BLaER1 treated with 17β-estradiol and CSF1 and Interleukin-3, amounts not matched to agents 10 nM and 100 nM (cell line): Measurements from ENCODE around the gene TACR1.
"Not testable (repeated sequence)": the region's sequence is repeated elsewhere in the genome, so short reads cannot be mapped to it uniquely, and the experiment has no call there.

Experiments used
- H3K27ac ChIP-seq, 11 experiments: shearing (Covaris generic); formaldehyde crosslinking; 2 replicates each; pipeline ENCODE4 v1.8.1; 2022
- H3K27me3 ChIP-seq, 11 experiments: shearing (Covaris generic); formaldehyde crosslinking; 2 replicates each; pipeline ENCODE4 v1.8.1; 2022
- H3K36me3 ChIP-seq, 11 experiments: shearing (Covaris generic); formaldehyde crosslinking; 2 replicates each; pipeline ENCODE4 v1.8.1; 2022
- H3K4me1 ChIP-seq, 10 experiments: shearing (Covaris generic); formaldehyde crosslinking; 2 replicates each; pipeline ENCODE4 v1.8.1; 2022
- H3K4me2 ChIP-seq, 11 experiments: shearing (Covaris generic); formaldehyde crosslinking; 2 replicates each; pipeline ENCODE4 v1.8.1; 2022
- H3K4me3 ChIP-seq, 10 experiments: shearing (Covaris generic); formaldehyde crosslinking; 2 replicates each; pipeline ENCODE4 v1.8.1; 2022
- H3K9ac ChIP-seq, 11 experiments: shearing (Covaris generic); formaldehyde crosslinking; 2 replicates each; pipeline ENCODE4 v1.8.1; 2022
- H3K9me3 ChIP-seq, 11 experiments: shearing (Covaris generic); formaldehyde crosslinking; replicated peaks in 1 of 11; 2 replicates each; pipeline ENCODE4 v1.8.1; 2022
- H4K20me1 ChIP-seq, 11 experiments: shearing (Covaris generic); formaldehyde crosslinking; 2 replicates each; pipeline ENCODE4 v1.8.1; 2022
- Cebpa-rat ChIP-seq, 11 experiments: shearing (Covaris generic); IDR thresholded peaks; 2 replicates each; pipeline ENCODE4 v1.8.1; 2022

The TACR1 gene

GRCh38 chr2:75162259-75162658, 37.1 kb downstream of the TACR1 start:
- H3K9ac ChIP-seq = no peak overlapping the region
- no peak overlapping the region for H3K4me3 ChIP-seq
- H4K20me1 ChIP-seq = no peaks in the 10 kb centered on the region
- peak overlapping the region in 2 of 11 experiments; percentile 43 to 51; a peak in 3 of 22 replicates for H3K27ac ChIP-seq
- H3K36me3 ChIP-seq = no peaks in the 10 kb centered on the region
- H3K27me3 ChIP-seq = no peaks in the 10 kb centered on the region
- H3K9me3 ChIP-seq = no peaks in the 10 kb centered on the region
- H3K4me1 ChIP-seq = peaks cover 0 to 38% (median 2%) of the 10 kb centered on the region in 10 experiments; a peak in 8 of 20 replicates
- TF ChIP-seq Cebpa-rat (IDR thresholded peaks at IDR 0.05) = no peak
- H3K4me2 ChIP-seq = peak overlapping the region in 4 of 11 experiments; percentile 12 to 77 (median 48); a peak in 7 of 22 replicates

GRCh38 chr2:75157435-75157834, 41.9 kb downstream of the TACR1 start:
- no peaks in the 10 kb centered on the region for H4K20me1 ChIP-seq
- TF ChIP-seq Cebpa-rat (IDR thresholded peaks at IDR 0.05) = no peak
- H3K4me2 ChIP-seq = no peak overlapping the region
- H3K4me1 ChIP-seq = peaks cover 0 to 19% (median 0%) of the 10 kb centered on the region in 10 experiments; a peak in 7 of 20 replicates
- H3K9me3 ChIP-seq = peaks cover 0 to 5% (median 0%) of the 10 kb centered on the region in 11 experiments; a peak in 2 of 22 replicates
- H3K4me3 ChIP-seq = no peak overlapping the region
- H3K27me3 ChIP-seq = no peaks in the 10 kb centered on the region
- no peak overlapping the region for H3K27ac ChIP-seq
- H3K9ac ChIP-seq = no peak overlapping the region
- no peaks in the 10 kb centered on the region for H3K36me3 ChIP-seq

GRCh38 chr2:75155115-75155514, 44.2 kb downstream of the TACR1 start:
- Histone ChIP-seq H3K4me3 (no peak overlapping the region), H3K27ac (no peak overlapping the region), H3K4me2 (no peak overlapping the region), H4K20me1 (no peaks in the 10 kb centered on the region), H3K4me1 (peaks cover under 1 to 10% (median 2%) of the 10 kb centered on the region in 10 experiments; a peak in 13 of 20 replicates), H3K36me3 (no peaks in the 10 kb centered on the region), H3K9ac (no peak overlapping the region), H3K27me3 (no peaks in the 10 kb centered on the region), H3K9me3 (peaks cover 7 to 19% (median 11%) of the 10 kb centered on the region in 11 experiments; a peak in 15 of 22 replicates)
- TF ChIP-seq Cebpa-rat (IDR thresholded peaks at IDR 0.05) = no peak

GRCh38 chr2:75153221-75153620, 46.1 kb downstream of the TACR1 start:
- no peak overlapping the region for H3K9ac ChIP-seq
- H3K9me3 ChIP-seq = peaks cover 7 to 21% (median 11%) of the 10 kb centered on the region in 11 experiments; a peak in 15 of 22 replicates
- no peaks in the 10 kb centered on the region for H4K20me1 ChIP-seq
- no peaks in the 10 kb centered on the region for H3K36me3 ChIP-seq
- peaks cover 10 to 22% (median 13%) of the 10 kb centered on the region in 10 experiments; a peak in 16 of 20 replicates for H3K4me1 ChIP-seq
- no peak overlapping the region for H3K27ac ChIP-seq
- no peak overlapping the region for H3K4me3 ChIP-seq
- no peak overlapping the region for H3K4me2 ChIP-seq
- no peak for TF ChIP-seq Cebpa-rat (IDR thresholded peaks at IDR 0.05)
- no peaks in the 10 kb centered on the region for H3K27me3 ChIP-seq

- Histone ChIP-seq H3K4me1 (peaks cover 10 to 25% (median 13%) of the 10 kb centered on the region in 10 experiments; a peak in 16 of 20 replicates), H3K4me2 (peak overlapping the region in 1 of 11 experiments; percentile 14; a peak in 1 of 22 replicates), H3K9me3 (peaks cover 7 to 26% (median 12%) of the 10 kb centered on the region in 11 experiments; a peak in 15 of 22 replicates)
- not testable (repeated sequence) for H3K27me3 ChIP-seq, H3K27ac ChIP-seq, H4K20me1 ChIP-seq, H3K9ac ChIP-seq, H3K4me3 ChIP-seq, H3K36me3 ChIP-seq
Observed at GRCh38 chr2:75152243-75152642, 47.1 kb downstream of the TACR1 start.

- H3K27ac ChIP-seq, H3K36me3 ChIP-seq, H3K27me3 ChIP-seq, H3K9ac ChIP-seq, H3K4me2 ChIP-seq, H3K4me3 ChIP-seq, H4K20me1 ChIP-seq: not testable (repeated sequence)
- Histone ChIP-seq H3K4me1 (peaks cover 10 to 34% (median 13%) of the 10 kb centered on the region in 10 experiments; a peak in 16 of 20 replicates), H3K9me3 (peaks cover 7 to 26% (median 12%) of the 10 kb centered on the region in 11 experiments; a peak in 15 of 22 replicates)
Observed at GRCh38 chr2:75147884-75148283, 51.4 kb downstream of the TACR1 start.

GRCh38 chr2:75146606-75147332, 52.6 kb downstream of the TACR1 start:
- Histone ChIP-seq H3K36me3 (no peaks in the 10 kb centered on the region), H4K20me1 (no peaks in the 10 kb centered on the region), H3K9me3 (peaks cover 0 to 16% (median 9%) of the 10 kb centered on the region in 11 experiments; a peak in 14 of 22 replicates), H3K9ac (no peak overlapping the region), H3K27ac (no peak overlapping the region), H3K4me1 (peaks cover 10 to 34% (median 13%) of the 10 kb centered on the region in 10 experiments; a peak in 16 of 20 replicates), H3K27me3 (no peaks in the 10 kb centered on the region), H3K4me3 (no peak overlapping the region), H3K4me2 (peak overlapping the region in 3 of 11 experiments; percentile 1 to 27 (median 12); a peak in 4 of 22 replicates)
- no peak for TF ChIP-seq Cebpa-rat (IDR thresholded peaks at IDR 0.05)

- Histone ChIP-seq H3K9me3 (peaks cover 0 to 11% (median 3%) of the 10 kb centered on the region in 11 experiments; a peak in 13 of 22 replicates), H3K4me1 (peaks cover 10 to 34% (median 13%) of the 10 kb centered on the region in 10 experiments; a peak in 16 of 20 replicates), H3K4me2 (peak overlapping the region in 1 of 11 experiments; percentile 27; a peak in 1 of 22 replicates)
- not testable (repeated sequence) for H3K4me3 ChIP-seq, H3K27ac ChIP-seq, H3K27me3 ChIP-seq, H4K20me1 ChIP-seq, H3K9ac ChIP-seq, H3K36me3 ChIP-seq
Observed at GRCh38 chr2:75146221-75146605, 53.1 kb downstream of the TACR1 start.

- no peak overlapping the region for H3K9ac ChIP-seq
- no peaks in the 10 kb centered on the region for H3K27me3 ChIP-seq
- no peak overlapping the region for H3K27ac ChIP-seq
- H3K9me3 ChIP-seq = no peaks in the 10 kb centered on the region
- peaks cover 0 to 13% (median 0%) of the 10 kb centered on the region in 10 experiments; a peak in 5 of 20 replicates for H3K4me1 ChIP-seq
- no peaks in the 10 kb centered on the region for H3K36me3 ChIP-seq
- no peaks in the 10 kb centered on the region for H4K20me1 ChIP-seq
- no peak for TF ChIP-seq Cebpa-rat (IDR thresholded peaks at IDR 0.05)
- no peak overlapping the region for H3K4me3 ChIP-seq
- H3K4me2 ChIP-seq = no peak overlapping the region
Observed at GRCh38 chr2:75142081-75142480, 57.2 kb downstream of the TACR1 start.
